Naive thymus-derived CD4-positive, alpha-beta T cell (primary cell): ENCODE measurements around the gene AOAH. TPM values are rescaled to one million over a fixed set of nuclear protein-coding genes. Genes with fewer than 3 reads are reported as not detected.
"Not testable (repeated sequence)": the region's sequence is repeated elsewhere in the genome, so short reads cannot be mapped to it uniquely, and the experiment has no call there.

Source experiments
- ATAC-seq: fragments of 150-1000 bp; cut with Tn5 transposase; 2 replicates; pipeline ENCODE4 v1.10.0; 2021; ENCODE audit warnings: mild to moderate bottlenecking, moderate library complexity
- CTCF ChIA-PET: fragments of 350-600 bp; sonication (Branson Sonifier 250); formaldehyde crosslinking; loops from one replicate; lab custom pipeline; 2021; ENCODE audit warnings: antibody characterized with exemption; lab: Charles Lee
- POLR2A ChIA-PET: fragments of 350-600 bp; sonication (Branson Sonifier 250); formaldehyde crosslinking; loops from one replicate; lab custom pipeline; 2021; ENCODE audit warnings: antibody characterized with exemption, inconsistent platforms; lab: Charles Lee
- DNase-seq, 9 donors: peaks; one replicate each; pipeline versions ENCODE4 v3.0.0 to v3.0.0-alpha.2; 2020 to 2022; ENCODE audit warnings: mixed read lengths in 1 of 9
- H3K27ac ChIP-seq: one replicate; pipeline ENCODE4 v1.7.0; 2013; ENCODE audit warnings: mild to moderate bottlenecking, low read depth, low read length, moderate library complexity
- H3K27me3 ChIP-seq, 2 donors: one replicate each; pipeline ENCODE4 v1.7.0; 2013; ENCODE audit warnings: low read length in 2 of 2, mild to moderate bottlenecking in 2 of 2, moderate library complexity in 2 of 2; ENCODE audit not compliant: control insufficient read depth in 2 of 2, insufficient read depth in 2 of 2
- H3K36me3 ChIP-seq, 3 experiments: 1 replicate in 2 of 3; 2 replicates in 1 of 3; pipeline ENCODE4 v1.7.0; 2013; ENCODE audit warnings: low read length in 3 of 3, mild to moderate bottlenecking in 3 of 3, moderate library complexity in 1 of 3; ENCODE audit not compliant: insufficient read depth in 3 of 3, control insufficient read depth in 2 of 3
- H3K4me1 ChIP-seq, 2 donors: one replicate each; pipeline ENCODE4 v1.7.0; 2013; ENCODE audit warnings: low read length in 2 of 2, mild to moderate bottlenecking in 2 of 2, moderate library complexity in 1 of 2; ENCODE audit not compliant: control insufficient read depth in 2 of 2, insufficient read depth in 2 of 2
- H3K4me3 ChIP-seq: 2 replicates; pipeline ENCODE4 v1.7.0; 2013; ENCODE audit warnings: mild to moderate bottlenecking, low read length
- H3K9me3 ChIP-seq, 3 experiments: 1 replicate in 2 of 3; 2 replicates in 1 of 3; pipeline ENCODE4 v1.7.0; 2013; ENCODE audit warnings: low read length in 3 of 3; ENCODE audit not compliant: control insufficient read depth in 2 of 3
- H3K27ac Mint-ChIP-seq, 9 donors: one replicate each; pipeline ENCODE4 v1.8.0; 2020 to 2022; ENCODE audit warnings: mixed read lengths in 9 of 9, mild to moderate bottlenecking in 8 of 9, moderate library complexity in 5 of 9, inconsistent platforms in 2 of 9
- H3K27me3 Mint-ChIP-seq, 5 donors: one replicate each; pipeline ENCODE4 v1.8.0; 2021 to 2022; ENCODE audit warnings: mixed read lengths in 5 of 5, mild to moderate bottlenecking in 1 of 5
- H3K36me3 Mint-ChIP-seq, 5 donors: one replicate each; pipeline ENCODE4 v1.8.0; 2020 to 2022; ENCODE audit warnings: mixed read lengths in 5 of 5, mild to moderate bottlenecking in 3 of 5, inconsistent platforms in 1 of 5
- H3K4me1 Mint-ChIP-seq, 7 donors: one replicate each; pipeline ENCODE4 v1.8.0; 2020 to 2022; ENCODE audit warnings: mixed read lengths in 7 of 7, mild to moderate bottlenecking in 3 of 7, inconsistent platforms in 1 of 7
- H3K4me3 Mint-ChIP-seq, 10 donors: one replicate each; pipeline ENCODE4 v1.8.0; 2020 to 2022; ENCODE audit warnings: mild to moderate bottlenecking in 10 of 10, mixed read lengths in 10 of 10, moderate library complexity in 6 of 10, inconsistent platforms in 2 of 10
- H3K9me3 Mint-ChIP-seq, 11 donors: one replicate each; pipeline ENCODE4 v1.8.0; 2020 to 2022; ENCODE audit warnings: mixed read lengths in 11 of 11, mild to moderate bottlenecking in 4 of 11, inconsistent platforms in 1 of 11, moderate library complexity in 1 of 11
- intact Hi-C, 2 donors: fragments of 100-400 bp; cut with micrococcal nuclease; formaldehyde crosslinking; loops; one replicate each; pipeline ENCODE4 v1.15.1; 2023
- polyA plus RNA-seq, 2 donors: library from polyadenylated mRNA; unstranded; fragments of 300-500 nt; fragmentation: Illumina TruSeq; gene quantifications; one replicate each; pipeline ENCODE4 v1.2.3, GENCODE V29; 2021
- total RNA-seq, 6 experiments: library from RNA in 5 of 6; stranded (reverse) in 5 of 6; gene quantifications; 1 replicate in 5 of 6; 2 replicates in 1 of 6; pipeline ENCODE4 v1.2.3 and lab custom pipeline; 2021 to 2026

Gene AOAH
- total and polyA plus RNA-seq, 7 experiments from 2014 or later = 6.3 to 127 (median 15.5) TPM

DNA sequence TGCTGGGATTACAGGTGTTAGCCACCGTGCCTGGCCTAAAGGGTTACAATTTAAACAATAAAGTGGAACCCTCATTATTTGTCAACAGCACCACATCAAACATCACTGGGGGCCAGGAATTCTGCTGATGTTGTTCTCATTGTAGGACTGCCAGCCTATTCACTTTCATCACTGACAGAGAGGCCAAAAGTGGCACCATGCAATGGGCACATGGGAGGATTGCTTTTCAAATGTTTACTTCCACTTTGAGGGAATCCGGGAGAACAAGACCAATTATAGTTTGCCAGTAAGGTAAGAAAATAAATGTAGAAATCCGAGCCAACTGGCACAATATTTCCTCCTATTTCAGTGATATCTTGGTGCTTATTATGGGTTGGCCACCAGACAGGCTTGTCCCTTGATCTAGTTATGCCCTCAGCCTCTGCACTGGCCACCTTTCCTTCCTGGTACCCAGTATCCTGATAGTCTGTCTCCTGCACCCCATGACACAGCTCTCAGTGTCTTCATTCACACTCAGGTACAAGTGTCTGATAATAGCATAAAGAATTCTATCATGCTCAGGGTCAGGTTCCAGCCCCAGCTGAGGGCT lies 252.1 kb downstream of the AOAH start:
- intact Hi-C loops = no loop called here
- ChIA-PET POLR2A (interaction anchor here (0.8 kb wide), 1 partner anchor 199 kb away, joined by 3 read pairs; no protein-coding TSS in a partner anchor), CTCF (interaction anchor here (0.6 to 1.0 kb wide), 2 partner anchors 16 to 707 kb away, joined by 3 read pairs; no protein-coding TSS in a partner anchor)
- Histone ChIP-seq H3K36me3 (no peaks in the 10 kb centered on the region), H3K9me3 (no peaks in the 10 kb centered on the region), H3K27ac (no peak overlapping the region), H3K27me3 (no peaks in the 10 kb centered on the region), H3K4me3 (no peak overlapping the region), H3K4me1 (peaks cover 0 to 4% of the 10 kb centered on the region in 2 donors)
- Mint-ChIP-seq H3K36me3 (peaks cover 0 to 4% (median 0%) of the 10 kb centered on the region in 5 donors), H3K4me3 (no peak overlapping the region), H3K27ac (no peak overlapping the region), H3K27me3 (peaks cover 0 to 7% (median under 1%) of the 10 kb centered on the region in 5 donors), H3K4me1 (peaks cover 0 to 17% (median 6%) of the 10 kb centered on the region in 7 donors), H3K9me3 (peaks cover 0 to 4% (median 0%) of the 10 kb centered on the region in 11 donors)
- DNase-seq (no peak), ATAC-seq (no peak)

DNA sequence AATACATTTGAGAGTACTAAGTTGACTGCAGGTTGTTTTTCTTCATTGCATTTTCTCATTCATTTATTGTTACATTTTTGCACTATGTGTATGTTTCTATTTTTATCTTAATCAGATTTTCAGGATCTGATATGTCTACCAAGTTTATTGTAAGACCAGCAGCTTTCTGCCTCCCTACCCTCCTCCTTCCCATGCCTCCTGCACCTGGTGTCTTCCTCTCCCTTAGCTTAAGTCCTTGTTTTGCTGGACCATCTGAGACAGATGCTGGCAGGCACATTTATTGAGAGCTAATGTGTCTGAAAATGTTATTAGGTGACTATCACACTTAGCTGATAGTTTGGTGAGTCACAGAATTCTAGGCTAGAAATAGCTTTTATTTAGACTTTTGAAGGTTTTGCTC lies 255.1 kb downstream of the AOAH start:
- no peak overlapping the region for H3K27ac Mint-ChIP-seq

DNA sequence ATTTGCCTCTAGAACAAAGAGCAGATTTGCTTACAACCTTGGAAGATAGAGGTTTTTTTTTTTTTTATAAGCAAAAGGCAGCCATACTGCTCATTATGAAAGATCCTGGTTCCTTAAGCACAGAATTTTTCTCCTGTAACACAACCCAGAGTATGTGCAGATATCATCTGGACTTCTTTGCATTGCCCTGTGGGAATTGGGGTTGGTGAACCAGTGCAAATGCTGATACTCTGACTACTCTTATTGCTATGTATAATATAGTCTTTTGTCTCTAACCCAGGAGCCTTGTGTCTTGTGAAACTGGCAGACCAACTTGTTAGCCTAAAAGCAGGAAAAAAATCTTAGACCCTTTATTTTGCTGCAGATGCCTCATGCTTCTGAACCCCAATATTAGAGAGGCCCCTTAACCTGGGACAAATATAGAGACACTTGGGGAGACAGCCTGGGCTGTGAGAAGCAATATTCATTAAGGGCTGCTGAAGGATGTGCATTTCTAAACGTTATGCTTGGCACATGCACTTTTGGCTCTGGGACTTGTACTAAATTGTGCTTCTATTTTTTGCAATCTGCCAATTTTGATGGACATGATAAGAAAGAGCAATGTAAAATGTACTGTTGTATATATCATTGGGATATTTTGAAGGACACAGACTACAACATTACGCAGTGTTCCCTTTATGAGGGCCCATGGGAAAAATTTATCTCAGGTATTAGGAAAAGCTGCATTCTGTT lies 255.8 kb downstream of the AOAH start:
- ChIA-PET POLR2A (no interaction called here), CTCF (no interaction called here)
- Mint-ChIP-seq H3K36me3 (peaks cover 0 to 4% (median 0%) of the 10 kb centered on the region in 5 donors), H3K4me1 (peaks cover 0 to 5% (median 0%) of the 10 kb centered on the region in 7 donors), H3K27ac (no peak overlapping the region), H3K9me3 (peaks cover 0 to 2% (median 0%) of the 10 kb centered on the region in 11 donors), H3K27me3 (peaks cover 0 to 18% (median 4%) of the 10 kb centered on the region in 5 donors), H3K4me3 (no peak overlapping the region)
- ATAC-seq (no peak), DNase-seq (no peak)
- Histone ChIP-seq H3K27me3 (no peaks in the 10 kb centered on the region), H3K4me1 (no peaks in the 10 kb centered on the region), H3K27ac (no peak overlapping the region), H3K9me3 (no peaks in the 10 kb centered on the region), H3K4me3 (no peak overlapping the region), H3K36me3 (no peaks in the 10 kb centered on the region)
- intact Hi-C loops = no loop called here

More for the DNA sequence above, 255.1 kb downstream of the AOAH start:
- Histone ChIP-seq H3K9me3 (no peaks in the 10 kb centered on the region), H3K27ac (no peak overlapping the region), H3K36me3 (no peaks in the 10 kb centered on the region), H3K4me3 (no peak overlapping the region), H3K4me1 (no peaks in the 10 kb centered on the region), H3K27me3 (no peaks in the 10 kb centered on the region)
- Mint-ChIP-seq H3K9me3 (peaks cover 0 to 2% (median 0%) of the 10 kb centered on the region in 11 donors), H3K4me1 (peaks cover 0 to 11% (median 1%) of the 10 kb centered on the region in 7 donors), H3K36me3 (peaks cover 0 to 4% (median 0%) of the 10 kb centered on the region in 5 donors), H3K27me3 (peaks cover 0 to 13% (median 4%) of the 10 kb centered on the region in 5 donors), H3K4me3 (no peak overlapping the region)
- CTCF ChIA-PET = interaction anchor here (1.0 kb wide), 1 partner anchor 151 kb away, joined by 3 read pairs; no protein-coding TSS in a partner anchor
- intact Hi-C loops = no loop called here
- POLR2A ChIA-PET = no interaction called here
- no peak for ATAC-seq
- no peak for DNase-seq

DNA sequence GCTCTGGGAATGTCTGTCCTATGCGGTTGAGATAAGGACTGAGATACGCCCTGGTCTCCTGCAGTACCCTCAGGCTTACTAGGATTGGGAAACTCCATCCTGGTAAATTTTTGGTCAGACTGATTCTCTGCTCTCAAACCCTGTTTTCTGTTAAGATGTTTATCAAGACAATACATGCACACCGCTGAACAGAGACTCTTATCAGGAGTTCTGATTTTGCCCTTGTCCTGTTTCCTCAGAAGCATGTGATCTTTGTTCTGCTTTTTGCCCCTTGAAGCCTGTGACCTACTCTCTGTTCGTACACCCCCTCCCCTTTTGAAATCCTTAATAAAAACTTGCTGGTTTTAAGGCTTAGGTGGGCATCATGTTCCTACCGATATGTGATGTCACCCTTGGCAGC lies 258.3 kb downstream of the AOAH start:
- intact Hi-C loops, DNase-seq, H3K4me3 ChIP-seq, H3K36me3 Mint-ChIP-seq, H3K9me3 ChIP-seq, H3K27ac Mint-ChIP-seq, ATAC-seq, H3K36me3 ChIP-seq, H3K4me3 Mint-ChIP-seq, CTCF ChIA-PET, H3K4me1 ChIP-seq, H3K4me1 Mint-ChIP-seq, POLR2A ChIA-PET, H3K27me3 ChIP-seq, H3K9me3 Mint-ChIP-seq, H3K27ac ChIP-seq: not testable (repeated sequence)
- peaks cover 0 to 20% (median 4%) of the 10 kb centered on the region in 5 donors for H3K27me3 Mint-ChIP-seq

DNA sequence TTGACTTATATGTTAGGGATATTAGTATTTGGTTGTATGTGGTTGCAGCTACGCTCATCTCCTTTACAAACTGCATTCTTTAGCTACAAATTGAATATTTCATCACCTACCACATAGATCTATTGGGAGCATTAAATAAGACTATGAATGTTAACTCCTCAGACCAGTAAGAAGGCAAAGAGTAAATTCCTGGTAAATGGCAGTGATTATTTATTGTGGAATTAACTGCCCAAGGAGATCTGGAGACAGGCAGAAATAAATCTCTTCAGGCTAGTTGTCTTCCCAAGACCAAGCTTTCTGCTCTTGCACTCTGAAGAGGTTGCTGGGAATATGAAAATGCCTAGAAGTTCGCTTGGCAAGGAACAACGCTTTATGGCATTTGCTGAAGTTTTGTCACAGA lies 260.0 kb downstream of the AOAH start:
- intact Hi-C loops = no loop called here
- peaks cover 0 to 2% (median 0%) of the 10 kb centered on the region in 11 donors for H3K9me3 Mint-ChIP-seq
- H3K27me3 Mint-ChIP-seq = peaks cover 0 to 18% (median 4%) of the 10 kb centered on the region in 5 donors
- H3K27ac Mint-ChIP-seq = peak overlapping the region in 1 of 9 donors; percentile 1
- no peaks in the 10 kb centered on the region for H3K9me3 ChIP-seq
- H3K36me3 ChIP-seq = no peaks in the 10 kb centered on the region
- H3K36me3 Mint-ChIP-seq = no peaks in the 10 kb centered on the region
- no peak for ATAC-seq
- no peak overlapping the region for H3K4me3 Mint-ChIP-seq
- ChIA-PET CTCF (no interaction called here), POLR2A (no interaction called here)
- DNase-seq = no peak
- no peak overlapping the region for H3K4me3 ChIP-seq
- no peak overlapping the region for H3K27ac ChIP-seq
- no peaks in the 10 kb centered on the region for H3K27me3 ChIP-seq
- H3K4me1 ChIP-seq = no peaks in the 10 kb centered on the region
- H3K4me1 Mint-ChIP-seq = no peaks in the 10 kb centered on the region
